Skeletal muscle satellite cell (primary cell): ENCODE results near the gene HSPG2.
A peak's percentile ranks its signal among the peaks of the same experiment; 100 is the strongest.

Experiments
- H3K27me3 ChIP-seq: 2 replicates; pipeline ENCODE4 v1.7.0; 2013; ENCODE audit warnings: low read length; ENCODE audit not compliant: control insufficient read depth, insufficient read depth
- H3K36me3 ChIP-seq: 2 replicates; pipeline ENCODE4 v1.7.0; 2013; ENCODE audit warnings: mild to moderate bottlenecking, control low read depth, low read length; ENCODE audit not compliant: insufficient read depth
- H3K4me1 ChIP-seq: 2 replicates; pipeline ENCODE4 v1.7.0; 2013; ENCODE audit warnings: low read length; ENCODE audit not compliant: control insufficient read depth, insufficient read depth
- H3K4me2 ChIP-seq: 2 replicates; pipeline ENCODE4 v1.7.0; 2013; ENCODE audit warnings: mild to moderate bottlenecking, low read length
- H3K4me3 ChIP-seq: 2 replicates; pipeline ENCODE4 v1.7.0; 2013; ENCODE audit warnings: low read length
- H3K9ac ChIP-seq: 2 replicates; pipeline ENCODE4 v1.7.0; 2013; ENCODE audit warnings: mild to moderate bottlenecking, low read depth, low read length, moderate library complexity
- H3K9me3 ChIP-seq: replicated peaks from 2 replicates; pipeline ENCODE4 v1.7.0; 2013; ENCODE audit warnings: mild to moderate bottlenecking, control low read depth, low read length

Gene HSPG2

DNA sequence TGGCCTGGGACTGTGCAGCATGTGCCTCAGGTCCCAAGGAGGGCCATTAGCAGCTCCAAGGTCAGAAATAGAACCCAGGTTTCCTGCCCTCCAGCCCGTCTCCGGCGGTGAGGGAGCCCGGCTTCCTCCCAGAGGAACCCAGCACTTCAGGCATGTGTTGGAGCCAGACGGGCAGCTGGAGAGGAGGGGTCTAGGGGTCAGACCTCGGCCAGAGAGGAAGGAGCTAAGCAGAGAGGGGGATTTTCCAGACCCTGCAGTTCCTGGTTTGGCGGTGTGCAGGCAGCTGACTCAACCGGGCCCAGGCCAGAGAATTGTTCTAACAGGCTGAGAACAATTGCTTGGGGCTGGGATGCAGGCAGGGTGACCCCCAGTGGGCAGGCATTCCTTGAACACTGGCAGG is 37.1 kb downstream of the HSPG2 start:
- H3K27me3 ChIP-seq: no peaks in the 10 kb centered on the region
- peak overlapping the region; percentile 45 for H3K9ac ChIP-seq
- H3K36me3 ChIP-seq: peaks cover 51% of the 10 kb centered on the region
- H3K9me3 ChIP-seq: no peaks in the 10 kb centered on the region
- peaks cover 89% of the 10 kb centered on the region for H3K4me1 ChIP-seq
- no peak overlapping the region for H3K4me3 ChIP-seq
- H3K4me2 ChIP-seq: no peak overlapping the region

DNA sequence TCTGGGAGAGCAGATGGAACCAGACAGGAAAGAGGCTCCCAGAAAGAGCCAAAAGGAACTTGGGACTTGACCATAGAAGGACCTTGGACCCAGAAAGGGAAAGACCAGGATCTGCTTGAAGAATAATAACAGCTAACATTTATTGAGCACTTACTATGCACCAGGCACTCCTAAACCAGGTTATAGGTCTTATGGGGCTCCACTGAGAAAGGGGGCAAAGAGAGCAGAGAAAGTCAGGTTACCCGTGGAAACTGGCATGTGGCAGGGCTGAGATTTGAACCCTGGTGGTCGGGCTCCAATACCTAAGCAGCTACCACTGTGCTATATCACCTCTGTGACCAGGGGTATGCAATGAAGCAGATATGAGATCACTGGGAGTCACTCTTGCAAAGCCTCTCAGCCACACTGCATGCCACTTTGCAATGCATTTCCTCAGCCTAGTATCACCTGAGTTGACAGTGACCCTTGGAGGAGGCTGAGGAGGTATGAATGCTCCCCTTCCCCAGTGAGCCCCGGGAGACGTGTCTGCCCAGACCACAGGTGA is 37.8 kb downstream of the HSPG2 start:
- H3K4me1 ChIP-seq: peaks cover 82% of the 10 kb centered on the region
- no peaks in the 10 kb centered on the region for H3K27me3 ChIP-seq
- peak overlapping the region; percentile 45 for H3K9ac ChIP-seq

DNA sequence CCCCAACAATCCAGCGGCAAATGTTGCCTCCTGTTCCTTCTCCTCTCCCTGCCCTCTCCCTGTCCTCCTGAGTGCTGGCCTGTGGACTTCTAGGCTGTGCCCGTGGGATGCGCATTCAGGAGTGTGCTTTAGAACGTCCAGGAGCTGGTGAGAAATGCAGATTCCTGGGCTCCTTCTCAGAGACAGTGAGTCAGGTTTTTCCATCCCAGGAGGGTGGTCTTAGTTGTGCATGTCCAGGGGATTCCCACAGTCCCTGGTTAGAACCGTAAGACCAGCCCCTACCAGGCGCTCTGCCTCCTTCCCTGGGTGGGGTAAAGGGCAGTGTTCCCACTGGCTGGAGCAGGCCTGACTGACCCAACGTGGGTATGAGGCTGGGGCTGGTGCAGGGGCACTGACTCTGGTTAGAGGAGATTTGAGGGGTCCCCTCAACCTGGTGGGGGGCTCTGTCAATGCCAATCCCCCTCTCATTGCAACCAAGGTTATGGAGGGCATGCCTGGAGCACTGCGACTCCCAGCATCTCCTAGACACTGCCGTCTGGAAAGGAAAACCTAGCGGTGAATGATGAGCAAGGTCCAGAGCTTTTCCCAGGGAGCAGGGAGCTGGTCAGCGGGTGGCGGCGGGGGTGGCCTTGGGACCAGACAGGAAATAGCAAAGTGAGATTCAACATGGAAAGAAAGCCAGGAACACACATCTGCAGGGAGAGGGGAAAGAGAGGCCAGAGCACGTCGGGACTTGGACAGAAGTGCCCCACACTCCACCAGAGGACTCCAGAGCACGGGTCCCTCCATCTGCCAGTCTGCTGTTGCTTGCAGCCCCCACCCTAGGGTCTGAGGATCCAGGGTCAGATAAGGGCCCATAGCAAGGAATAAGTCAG is 38.5 kb downstream of the HSPG2 start:
- Histone ChIP-seq H3K4me2 (peak overlapping the region; percentile 6), H3K9me3 (no peaks in the 10 kb centered on the region), H3K4me3 (no peak overlapping the region), H3K27me3 (no peaks in the 10 kb centered on the region), H3K4me1 (peaks cover 74% of the 10 kb centered on the region), H3K9ac (peak overlapping the region; percentile 45), H3K36me3 (peaks cover 54% of the 10 kb centered on the region)

More for the DNA sequence above, 37.8 kb downstream of the HSPG2 start:
- Histone ChIP-seq H3K36me3 (peaks cover 57% of the 10 kb centered on the region), H3K4me2 (no peak overlapping the region), H3K4me3 (no peak overlapping the region), H3K9me3 (no peaks in the 10 kb centered on the region)

DNA sequence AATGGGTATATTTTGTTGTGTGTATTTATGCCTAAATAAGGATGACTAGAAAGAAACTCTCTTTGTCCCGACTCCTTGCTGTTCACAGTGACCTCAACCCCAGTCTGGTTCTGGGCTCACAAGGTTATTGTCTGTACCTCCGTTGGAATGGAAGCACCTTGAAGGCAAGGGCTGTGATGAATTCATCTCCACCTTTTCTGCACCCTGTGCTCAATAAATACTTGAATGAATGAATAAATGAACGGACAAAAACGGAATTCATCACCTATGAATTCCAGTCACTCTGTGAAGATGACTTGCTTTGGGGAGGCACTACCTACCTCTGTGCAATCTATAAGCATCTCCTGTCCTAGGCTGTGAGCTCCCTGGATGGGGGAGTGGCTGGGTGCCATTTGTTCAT is 39.3 kb downstream of the HSPG2 start:
- peak overlapping the region; percentile 50 for H3K9ac ChIP-seq
- peaks cover 59% of the 10 kb centered on the region for H3K36me3 ChIP-seq
- peaks cover 70% of the 10 kb centered on the region for H3K4me1 ChIP-seq

DNA sequence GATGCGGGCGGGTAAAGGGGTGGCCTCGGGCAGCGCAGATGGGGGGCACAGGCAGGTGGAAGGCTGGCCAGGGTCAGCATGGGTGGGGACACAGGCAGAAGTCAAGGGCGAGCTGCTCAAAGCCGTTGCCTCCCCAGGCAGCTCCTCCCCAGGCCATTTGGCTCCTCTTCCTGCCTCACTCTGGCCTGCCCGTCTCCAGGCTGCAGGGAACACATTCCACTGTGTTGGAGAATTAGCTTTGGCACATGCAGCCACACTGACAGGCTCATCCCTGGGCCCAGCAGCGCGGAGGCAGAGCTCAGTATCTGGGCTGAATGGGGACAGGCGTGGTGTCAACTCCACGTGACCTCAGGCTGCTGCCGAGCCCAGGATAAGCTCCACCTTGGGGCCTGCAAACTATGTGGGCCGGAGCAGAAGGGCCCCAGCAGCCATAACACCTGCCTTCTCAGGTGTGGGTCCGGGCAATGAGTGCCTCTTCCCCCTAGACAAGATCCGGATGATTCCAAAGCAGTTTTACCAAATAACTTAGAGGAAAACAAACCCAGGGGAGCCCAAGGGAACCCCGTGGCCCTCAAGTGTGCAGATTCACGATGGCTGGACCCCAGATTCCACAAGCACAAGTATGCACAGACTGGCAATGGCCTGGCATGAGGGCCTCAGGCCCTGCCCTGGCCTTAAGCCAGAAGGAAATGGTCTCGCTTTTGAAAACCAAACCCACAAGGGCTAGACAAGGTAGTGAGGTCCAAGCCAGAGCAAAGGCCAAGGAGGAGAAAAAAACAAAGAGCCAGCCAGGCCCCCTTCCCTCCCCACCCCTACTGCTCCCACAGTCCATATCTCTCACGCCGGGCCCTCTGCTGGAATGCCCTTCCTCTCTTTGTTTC is 40.2 kb downstream of the HSPG2 start:
- peak overlapping the region; percentile 50 for H3K9ac ChIP-seq
- no peak overlapping the region for H3K4me2 ChIP-seq
- no peak overlapping the region for H3K4me3 ChIP-seq
- H3K9me3 ChIP-seq: no peaks in the 10 kb centered on the region
- H3K27me3 ChIP-seq: no peaks in the 10 kb centered on the region
- H3K4me1 ChIP-seq: peaks cover 60% of the 10 kb centered on the region
- H3K36me3 ChIP-seq: peaks cover 58% of the 10 kb centered on the region

More for the DNA sequence above, 39.3 kb downstream of the HSPG2 start:
- H3K9me3 ChIP-seq: no peaks in the 10 kb centered on the region
- H3K4me2 ChIP-seq: no peak overlapping the region
- no peak overlapping the region for H3K4me3 ChIP-seq
- H3K27me3 ChIP-seq: no peaks in the 10 kb centered on the region

DNA sequence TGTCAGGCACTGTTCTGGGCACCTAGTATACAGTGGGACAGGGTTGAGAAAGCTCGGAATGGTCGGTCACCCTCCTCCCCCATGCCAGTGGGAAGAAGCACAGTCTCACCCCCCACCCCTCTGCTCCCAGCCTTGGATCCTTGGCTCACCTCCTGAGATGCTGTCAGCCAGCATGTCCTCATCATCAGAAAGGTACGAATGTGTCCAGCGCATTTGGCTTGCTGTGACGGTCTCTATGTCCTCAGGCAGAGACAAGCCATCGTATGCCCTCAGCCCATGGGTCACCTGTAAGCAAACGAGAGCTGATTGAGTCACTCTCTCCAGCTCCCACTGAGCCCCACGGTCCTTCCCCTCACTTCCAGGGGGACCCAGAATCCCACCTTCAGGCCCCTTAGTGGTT is 41.1 kb downstream of the HSPG2 start:
- peaks cover 67% of the 10 kb centered on the region for H3K36me3 ChIP-seq
- H3K27me3 ChIP-seq: no peaks in the 10 kb centered on the region
- H3K9me3 ChIP-seq: no peaks in the 10 kb centered on the region
- H3K4me2 ChIP-seq: no peak overlapping the region
- H3K4me3 ChIP-seq: no peak overlapping the region
- peaks cover 52% of the 10 kb centered on the region for H3K4me1 ChIP-seq
- peak overlapping the region; percentile 20 for H3K9ac ChIP-seq

DNA sequence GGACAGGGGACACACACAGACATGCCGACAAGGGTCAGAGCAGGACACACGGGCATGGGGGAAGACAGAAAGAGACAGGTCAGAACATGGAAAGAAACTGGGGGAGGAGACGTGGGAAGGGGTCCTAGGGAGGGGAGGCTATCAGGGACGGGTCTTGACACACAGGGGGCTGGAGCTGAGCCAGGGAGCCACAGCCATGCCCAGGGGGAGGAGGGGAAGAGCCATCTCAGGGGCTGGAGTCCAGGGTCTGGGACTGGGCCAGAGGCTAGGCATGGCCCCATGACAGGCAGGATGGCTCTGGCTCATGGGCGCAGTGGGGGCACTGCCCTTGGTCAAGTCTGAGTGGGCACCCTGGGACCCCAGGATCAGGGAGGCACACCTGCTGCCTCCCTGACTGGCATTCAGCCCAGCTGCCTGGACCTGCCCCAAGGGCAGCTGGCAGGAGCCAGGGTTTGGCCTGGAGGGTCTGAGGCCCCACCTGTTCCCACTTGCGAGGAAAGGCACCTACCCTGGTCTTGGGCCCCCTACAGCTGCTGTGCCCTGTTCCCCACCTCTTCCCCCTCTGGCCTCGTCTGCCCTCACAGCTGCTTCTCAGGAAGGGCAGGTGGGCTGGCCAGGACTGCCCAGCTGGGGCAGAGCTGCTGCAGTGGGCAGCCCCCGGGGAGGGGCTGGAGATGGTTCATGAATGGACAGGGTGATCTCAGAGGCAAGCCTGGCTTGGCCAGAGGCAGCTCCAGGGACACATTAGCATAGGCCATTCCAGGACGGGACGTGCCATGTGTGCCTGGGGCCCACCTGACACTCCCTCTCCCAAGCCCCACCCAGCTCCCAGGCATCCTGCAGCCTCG is 42.9 kb downstream of the HSPG2 start:
- H3K9ac ChIP-seq: no peak overlapping the region
- peaks cover 74% of the 10 kb centered on the region for H3K36me3 ChIP-seq
- no peaks in the 10 kb centered on the region for H3K27me3 ChIP-seq
- peaks cover 34% of the 10 kb centered on the region for H3K4me1 ChIP-seq
- no peak overlapping the region for H3K4me3 ChIP-seq
- H3K9me3 ChIP-seq: no peaks in the 10 kb centered on the region
- H3K4me2 ChIP-seq: no peak overlapping the region

DNA sequence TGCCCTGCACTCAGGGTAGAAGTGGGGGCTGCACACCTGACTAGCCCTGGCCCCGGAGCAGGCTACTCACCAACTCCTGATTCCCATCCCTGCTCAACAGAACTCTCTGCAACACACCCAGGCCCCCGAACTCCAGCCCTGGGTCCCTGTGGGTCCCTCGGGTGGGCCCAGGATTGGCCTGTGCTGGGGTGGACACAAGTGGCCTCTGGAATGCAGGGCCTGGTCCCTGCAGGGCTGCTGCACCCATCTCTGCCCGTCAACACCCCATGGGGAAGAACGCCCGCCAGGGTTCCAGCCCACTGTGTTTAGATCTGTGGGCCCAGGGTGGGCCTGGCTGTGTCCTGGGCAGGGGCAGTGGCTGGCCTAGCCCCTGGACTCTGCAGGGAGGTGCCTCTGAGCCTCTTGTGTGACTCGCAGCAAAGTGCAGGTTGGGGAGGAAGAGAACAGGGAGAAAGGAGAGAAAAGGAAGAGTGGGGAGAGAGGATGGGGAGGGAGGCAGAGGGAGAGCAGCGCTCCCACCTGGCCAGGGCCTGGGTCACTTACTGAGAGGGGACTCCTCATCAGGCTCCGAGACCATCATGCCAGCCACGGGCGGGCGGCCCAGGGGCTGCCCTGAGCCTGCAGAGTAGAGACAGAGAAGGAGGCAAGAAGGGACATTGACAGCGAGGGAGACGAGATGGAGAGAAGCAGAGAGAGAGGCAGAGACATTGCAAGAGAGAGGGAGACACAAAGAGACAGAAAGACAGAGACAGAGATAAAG is 43.9 kb downstream of the HSPG2 start:
- Histone ChIP-seq H3K4me1 (peaks cover 24% of the 10 kb centered on the region), H3K9me3 (no peaks in the 10 kb centered on the region), H3K36me3 (peaks cover 79% of the 10 kb centered on the region), H3K4me2 (no peak overlapping the region), H3K27me3 (no peaks in the 10 kb centered on the region), H3K9ac (no peak overlapping the region), H3K4me3 (no peak overlapping the region)

DNA sequence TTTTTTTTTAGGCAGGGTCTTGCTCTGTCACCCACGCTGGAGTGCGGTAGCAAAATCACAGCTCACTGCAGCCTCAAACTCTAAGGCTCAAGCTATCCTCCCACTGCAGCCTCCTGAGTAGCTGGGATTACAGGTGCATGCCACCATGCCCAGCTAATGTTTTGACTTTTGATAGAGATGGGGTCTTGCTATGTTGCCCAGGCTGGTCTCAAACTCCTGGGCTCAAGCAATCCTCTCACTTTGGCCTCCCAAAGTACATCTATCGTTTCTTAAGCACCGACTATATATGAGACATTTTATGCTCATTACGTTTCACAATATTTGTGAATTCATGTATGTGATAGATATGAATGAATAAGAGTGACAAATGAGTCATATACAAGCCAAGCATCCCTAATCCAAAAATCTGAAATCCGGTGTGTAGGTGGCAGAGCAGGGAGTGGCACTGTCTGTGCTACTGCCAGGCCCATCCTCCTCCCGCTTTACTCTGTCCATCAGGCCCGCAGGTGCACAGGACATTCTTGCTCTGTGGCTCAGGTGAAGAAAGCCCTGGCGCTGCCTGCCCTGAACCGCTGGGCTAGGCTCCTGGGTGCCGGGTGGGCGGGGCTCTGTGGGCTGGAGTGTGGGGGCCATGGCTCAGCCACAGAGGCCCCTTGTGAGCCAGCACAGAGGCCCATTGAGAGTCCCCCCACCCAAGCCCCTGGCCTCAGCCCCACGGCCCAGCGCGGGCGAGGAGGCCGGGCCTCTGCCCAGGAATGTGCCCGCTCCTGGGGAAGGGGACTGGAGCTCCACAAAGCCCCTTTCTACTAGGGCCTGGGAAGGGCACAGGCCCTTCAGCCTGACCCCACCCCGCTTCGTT is 45.3 kb downstream of the HSPG2 start:
- no peak overlapping the region for H3K9ac ChIP-seq
- H3K36me3 ChIP-seq: peaks cover 83% of the 10 kb centered on the region
- H3K4me1 ChIP-seq: peaks cover 10% of the 10 kb centered on the region
- no peak overlapping the region for H3K4me3 ChIP-seq
- no peak overlapping the region for H3K4me2 ChIP-seq
- no peaks in the 10 kb centered on the region for H3K27me3 ChIP-seq
- no peaks in the 10 kb centered on the region for H3K9me3 ChIP-seq

DNA sequence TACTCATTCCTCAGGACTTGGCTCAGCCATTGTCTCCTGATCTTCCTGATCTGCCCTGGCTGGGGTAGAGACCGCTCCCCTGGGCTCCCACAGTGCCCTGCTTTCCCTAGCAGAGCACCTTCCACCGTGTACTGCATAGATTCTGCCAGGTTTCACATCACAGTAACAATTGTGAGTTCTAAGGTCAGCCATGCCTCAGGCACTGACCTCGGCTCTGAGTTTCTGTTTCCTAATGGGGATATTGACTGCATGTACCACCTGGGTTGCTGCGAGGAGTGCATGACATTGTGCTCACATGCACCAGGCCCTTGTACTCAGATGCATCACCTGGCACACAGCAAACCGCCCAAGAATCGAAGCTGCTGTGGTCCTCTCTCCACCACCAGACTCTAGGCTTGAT is 46.0 kb downstream of the HSPG2 start:
- Histone ChIP-seq H3K27me3 (no peaks in the 10 kb centered on the region), H3K9ac (no peak overlapping the region), H3K4me1 (peaks cover 2% of the 10 kb centered on the region), H3K9me3 (no peaks in the 10 kb centered on the region), H3K36me3 (peaks cover 87% of the 10 kb centered on the region), H3K4me2 (no peak overlapping the region), H3K4me3 (no peak overlapping the region)
